Measurements from ENCODE around the gene VASH2. TPM values are rescaled to one million over a fixed set of nuclear protein-coding genes. Genes with fewer than 3 reads are reported as not detected.

VASH2 gene
- total RNA-seq, 4 donors from 2014 or later = 0.85 to 1.7 (median 1.1) TPM; not detected in 1

DNA sequence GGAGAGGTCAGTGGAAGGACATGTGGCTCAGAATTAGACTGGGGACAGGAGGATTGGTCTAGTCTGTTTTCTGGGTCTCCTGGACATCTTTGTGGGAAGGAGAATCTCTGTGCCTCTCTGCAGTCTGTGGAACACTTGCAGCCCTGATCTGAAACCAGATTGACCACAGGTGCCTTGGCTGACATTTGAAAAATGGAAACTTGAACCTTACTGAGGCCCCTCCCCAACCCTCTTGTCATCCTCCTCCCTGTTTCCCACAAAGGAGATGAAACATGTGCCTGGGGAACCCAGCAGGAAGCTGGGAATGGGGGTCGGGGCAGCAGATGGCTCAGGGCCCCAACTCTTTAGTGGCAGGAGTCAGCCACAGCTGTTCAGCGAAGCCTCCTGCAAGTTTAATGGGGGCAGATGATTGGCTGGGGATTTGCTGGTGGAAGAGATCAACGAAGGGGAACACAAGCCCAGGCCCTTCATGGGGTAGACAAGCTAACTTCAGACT, 18.1 kb downstream of the VASH2 start:
- no peak overlapping the region for H3K27ac ChIP-seq
- no peaks in the 10 kb centered on the region for H3K9me3 ChIP-seq
- no peaks in the 10 kb centered on the region for H3K4me1 ChIP-seq
- no peak for TF ChIP-seq POLR2A (IDR thresholded peaks at IDR 0.05)
- TF ChIP-seq, protein P1, sequence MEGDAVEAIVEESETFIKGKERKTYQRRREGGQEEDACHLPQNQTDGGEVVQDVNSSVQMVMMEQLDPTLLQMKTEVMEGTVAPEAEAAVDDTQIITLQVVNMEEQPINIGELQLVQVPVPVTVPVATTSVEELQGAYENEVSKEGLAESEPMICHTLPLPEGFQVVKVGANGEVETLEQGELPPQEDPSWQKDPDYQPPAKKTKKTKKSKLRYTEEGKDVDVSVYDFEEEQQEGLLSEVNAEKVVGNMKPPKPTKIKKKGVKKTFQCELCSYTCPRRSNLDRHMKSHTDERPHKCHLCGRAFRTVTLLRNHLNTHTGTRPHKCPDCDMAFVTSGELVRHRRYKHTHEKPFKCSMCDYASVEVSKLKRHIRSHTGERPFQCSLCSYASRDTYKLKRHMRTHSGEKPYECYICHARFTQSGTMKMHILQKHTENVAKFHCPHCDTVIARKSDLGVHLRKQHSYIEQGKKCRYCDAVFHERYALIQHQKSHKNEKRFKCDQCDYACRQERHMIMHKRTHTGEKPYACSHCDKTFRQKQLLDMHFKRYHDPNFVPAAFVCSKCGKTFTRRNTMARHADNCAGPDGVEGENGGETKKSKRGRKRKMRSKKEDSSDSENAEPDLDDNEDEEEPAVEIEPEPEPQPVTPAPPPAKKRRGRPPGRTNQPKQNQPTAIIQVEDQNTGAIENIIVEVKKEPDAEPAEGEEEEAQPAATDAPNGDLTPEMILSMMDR (IDR thresholded peaks at IDR 0.05) = no peak
- DNase-seq = no peak
- no peaks in the 10 kb centered on the region for H3K36me3 ChIP-seq
- no peak overlapping the region for H3K4me3 ChIP-seq
- no peaks in the 10 kb centered on the region for H3K27me3 ChIP-seq

- Histone ChIP-seq H3K4me3 (no peak overlapping the region), H3K36me3 (no peaks in the 10 kb centered on the region), H3K27me3 (no peaks in the 10 kb centered on the region), H3K27ac (no peak overlapping the region), H3K9me3 (no peaks in the 10 kb centered on the region), H3K4me1 (no peaks in the 10 kb centered on the region)
- DNase-seq = peak in 1 of 3 donors; percentile 15
- TF ChIP-seq, protein P1 (IDR thresholded peaks at IDR 0.05) = no peak
- TF ChIP-seq POLR2A (IDR thresholded peaks at IDR 0.05) = no peak
Observed at GRCh38 chr1:212970085-212970484, 19.7 kb downstream of the VASH2 start.

- H3K27me3 ChIP-seq = no peaks in the 10 kb centered on the region
- no peak overlapping the region for H3K4me3 ChIP-seq
- DNase-seq = no peak
- TF ChIP-seq POLR2A (IDR thresholded peaks at IDR 0.05) = no peak
- TF ChIP-seq, protein P1 (IDR thresholded peaks at IDR 0.05) = no peak
- no peaks in the 10 kb centered on the region for H3K4me1 ChIP-seq
- no peaks in the 10 kb centered on the region for H3K36me3 ChIP-seq
- H3K9me3 ChIP-seq = no peaks in the 10 kb centered on the region
- H3K27ac ChIP-seq = no peak overlapping the region
Observed at GRCh38 chr1:212971312-212971711, 21.0 kb downstream of the VASH2 start.

- Histone ChIP-seq H3K27ac (no peak overlapping the region), H3K4me1 (no peaks in the 10 kb centered on the region), H3K9me3 (no peaks in the 10 kb centered on the region), H3K27me3 (no peaks in the 10 kb centered on the region), H3K4me3 (no peak overlapping the region), H3K36me3 (no peaks in the 10 kb centered on the region)
- no peak for DNase-seq
- TF ChIP-seq POLR2A (IDR thresholded peaks at IDR 0.05) = no peak
- TF ChIP-seq, protein P1 (IDR thresholded peaks at IDR 0.05) = no peak
Observed at GRCh38 chr1:212973426-212973825, 23.1 kb downstream of the VASH2 start.

GRCh38 chr1:212973899-212974298, 23.6 kb downstream of the VASH2 start:
- Histone ChIP-seq H3K27me3 (no peaks in the 10 kb centered on the region), H3K36me3 (no peaks in the 10 kb centered on the region), H3K9me3 (no peaks in the 10 kb centered on the region), H3K27ac (no peak overlapping the region), H3K4me1 (no peaks in the 10 kb centered on the region), H3K4me3 (no peak overlapping the region)
- peak in 1 of 3 donors; percentile 24 for DNase-seq
- no peak for TF ChIP-seq POLR2A (IDR thresholded peaks at IDR 0.05)
- TF ChIP-seq, protein P1 (IDR thresholded peaks at IDR 0.05) = no peak

DNA sequence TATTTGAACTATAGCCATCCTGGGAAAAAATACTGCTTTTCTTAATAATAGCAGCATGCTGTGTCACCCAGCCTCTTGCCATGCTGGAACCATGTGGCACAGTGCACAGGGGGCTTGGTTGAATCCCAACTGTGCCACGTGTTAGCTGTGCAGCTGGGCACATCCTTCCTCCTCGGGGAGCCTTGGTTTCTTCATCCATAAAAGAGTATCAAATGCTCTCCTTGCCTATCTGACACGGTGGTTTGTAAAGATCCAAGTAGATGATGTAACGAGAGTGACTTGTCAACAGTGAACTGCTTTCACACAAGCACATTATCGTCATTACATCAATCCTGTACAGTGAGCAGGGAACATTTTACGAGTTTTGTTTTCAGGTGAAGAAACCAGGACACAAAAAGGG, 24.4 kb downstream of the VASH2 start:
- no peak overlapping the region for H3K4me3 ChIP-seq
- H3K9me3 ChIP-seq = no peaks in the 10 kb centered on the region
- no peaks in the 10 kb centered on the region for H3K36me3 ChIP-seq
- DNase-seq = no peak
- H3K4me1 ChIP-seq = no peaks in the 10 kb centered on the region
- no peak overlapping the region for H3K27ac ChIP-seq
- H3K27me3 ChIP-seq = no peaks in the 10 kb centered on the region
- TF ChIP-seq POLR2A (IDR thresholded peaks at IDR 0.05) = no peak
- TF ChIP-seq, protein P1 (IDR thresholded peaks at IDR 0.05) = no peak

Data from Peyer's patch (tissue), 4 donors.